ENCODE results near the gene SNTG2. TPM values are rescaled to one million over a fixed set of nuclear protein-coding genes. Genes with fewer than 3 reads are reported as not detected.
A peak's percentile ranks its signal among the peaks of the same experiment; 100 is the strongest.

SNTG2 gene
- total RNA-seq, 6 experiments from 2014 or later, result not detected

DNA sequence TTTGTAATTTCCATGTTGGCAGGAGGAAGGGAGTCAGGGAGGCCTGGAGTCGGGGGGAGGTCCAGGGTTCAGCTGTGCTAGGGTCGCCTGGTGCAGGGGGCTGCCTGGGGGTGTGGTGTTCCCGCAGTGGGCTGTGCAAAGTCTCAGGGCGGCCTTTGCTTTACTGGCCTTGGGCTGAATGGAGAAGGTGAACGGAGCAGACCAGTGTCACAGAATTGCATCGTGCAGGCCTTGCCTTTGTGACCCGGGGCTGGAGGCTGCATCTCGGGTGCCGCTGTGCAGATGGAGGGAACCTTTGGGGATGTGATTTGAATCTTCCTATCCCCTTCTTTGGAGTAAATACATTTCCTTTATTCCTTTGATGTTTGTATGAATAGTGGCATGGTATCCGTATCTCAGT lies 8.8 kb downstream of the SNTG2 start:
- Histone ChIP-seq H3K27me3 (no peaks in the 10 kb centered on the region), H3K9me3 (no peaks in the 10 kb centered on the region), H3K4me3 (no peak overlapping the region), H3K27ac (no peak overlapping the region), H3K4me1 (no peaks in the 10 kb centered on the region), H3K36me3 (no peaks in the 10 kb centered on the region)
- ATAC-seq, result no peak
- intact Hi-C loops (cut with DNase I), result no loop called here
- peak in 1 of 3 donors; percentile 31 for DNase-seq
- WGBS (ENCODE audit: insufficient coverage, low coverage, low lambda C conversion rate, missing lambda C conversion rate), result 55% methylated on average over 10 of the region's 10 CpGs
- TF ChIP-seq, protein P1, sequence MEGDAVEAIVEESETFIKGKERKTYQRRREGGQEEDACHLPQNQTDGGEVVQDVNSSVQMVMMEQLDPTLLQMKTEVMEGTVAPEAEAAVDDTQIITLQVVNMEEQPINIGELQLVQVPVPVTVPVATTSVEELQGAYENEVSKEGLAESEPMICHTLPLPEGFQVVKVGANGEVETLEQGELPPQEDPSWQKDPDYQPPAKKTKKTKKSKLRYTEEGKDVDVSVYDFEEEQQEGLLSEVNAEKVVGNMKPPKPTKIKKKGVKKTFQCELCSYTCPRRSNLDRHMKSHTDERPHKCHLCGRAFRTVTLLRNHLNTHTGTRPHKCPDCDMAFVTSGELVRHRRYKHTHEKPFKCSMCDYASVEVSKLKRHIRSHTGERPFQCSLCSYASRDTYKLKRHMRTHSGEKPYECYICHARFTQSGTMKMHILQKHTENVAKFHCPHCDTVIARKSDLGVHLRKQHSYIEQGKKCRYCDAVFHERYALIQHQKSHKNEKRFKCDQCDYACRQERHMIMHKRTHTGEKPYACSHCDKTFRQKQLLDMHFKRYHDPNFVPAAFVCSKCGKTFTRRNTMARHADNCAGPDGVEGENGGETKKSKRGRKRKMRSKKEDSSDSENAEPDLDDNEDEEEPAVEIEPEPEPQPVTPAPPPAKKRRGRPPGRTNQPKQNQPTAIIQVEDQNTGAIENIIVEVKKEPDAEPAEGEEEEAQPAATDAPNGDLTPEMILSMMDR (IDR thresholded peaks at IDR 0.05), result no peak
- no peak for TF ChIP-seq POLR2A (IDR thresholded peaks at IDR 0.05)

DNA sequence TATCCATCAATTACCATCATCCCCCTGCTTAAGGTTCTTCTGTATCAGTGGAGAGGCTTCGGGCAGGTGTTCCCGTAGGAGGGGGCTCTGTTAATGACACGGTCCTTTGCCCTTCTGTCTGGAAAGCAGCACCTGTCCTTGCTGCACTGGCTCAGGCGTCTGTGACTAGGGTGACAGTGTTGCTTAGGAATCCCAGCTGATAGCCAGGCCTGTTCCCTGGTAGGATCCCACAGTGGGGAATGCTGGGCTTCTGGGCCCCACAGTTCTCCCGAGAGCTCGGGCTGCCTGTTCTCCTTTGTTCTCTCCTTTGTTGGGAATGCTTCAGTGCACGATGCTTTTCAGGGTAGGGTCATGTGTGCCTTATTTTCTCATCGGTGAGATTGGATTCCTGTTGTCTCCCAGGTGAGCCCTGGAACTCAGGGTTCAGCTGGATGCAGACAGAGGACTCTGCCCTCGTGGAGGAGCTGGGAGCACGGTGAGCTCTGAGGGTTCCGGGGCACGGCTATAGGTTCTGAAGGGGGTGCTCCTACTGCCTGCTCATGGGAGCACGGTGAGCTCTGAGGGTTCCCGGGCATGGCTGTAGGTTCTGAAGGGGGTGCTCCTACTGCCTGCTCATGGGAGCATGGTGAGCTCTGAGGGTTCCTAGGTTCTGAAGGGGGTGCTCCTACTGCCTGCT lies 9.6 kb downstream of the SNTG2 start:
- no peak for TF ChIP-seq POLR2A (IDR thresholded peaks at IDR 0.05)
- TF ChIP-seq, protein P1 (IDR thresholded peaks at IDR 0.05), result no peak
- Histone ChIP-seq H3K4me3 (no peak overlapping the region), H3K4me1 (no peaks in the 10 kb centered on the region), H3K9me3 (no peaks in the 10 kb centered on the region), H3K36me3 (no peaks in the 10 kb centered on the region), H3K27ac (no peak overlapping the region), H3K27me3 (no peaks in the 10 kb centered on the region)
- intact Hi-C loops (cut with DNase I), result no loop called here
- DNase-seq, result no peak
- ATAC-seq, result no peak
- 73% methylated on average over 8 of the region's 14 CpGs for WGBS (ENCODE audit: insufficient coverage, low coverage, low lambda C conversion rate, missing lambda C conversion rate)

DNA sequence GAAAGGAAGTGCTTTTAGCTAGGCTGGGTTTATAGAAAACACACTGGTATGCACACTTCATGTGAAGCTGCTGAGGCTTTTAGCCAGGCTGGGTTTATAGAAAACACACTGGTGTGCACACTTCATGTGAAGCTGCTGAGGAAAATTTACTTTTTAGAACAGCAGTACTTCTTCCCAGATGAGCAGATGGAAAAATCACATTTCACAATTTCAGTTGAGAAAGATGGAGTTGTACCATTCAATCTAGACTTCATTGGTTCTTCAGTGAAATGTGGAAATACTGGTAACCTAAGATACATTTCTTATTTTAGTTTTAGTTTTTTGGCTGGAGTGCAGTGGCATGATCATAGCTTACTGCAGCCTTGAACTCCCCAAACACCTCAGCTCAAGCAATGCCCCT lies 11.1 kb downstream of the SNTG2 start:
- intact Hi-C loops (cut with DNase I), result no loop called here
- DNase-seq (no peak), ATAC-seq (no peak)
- no peaks in the 10 kb centered on the region for H3K4me1 ChIP-seq
- H3K27me3 ChIP-seq, result no peaks in the 10 kb centered on the region
- H3K36me3 ChIP-seq, result no peaks in the 10 kb centered on the region
- TF ChIP-seq, protein P1 (IDR thresholded peaks at IDR 0.05), result no peak
- TF ChIP-seq POLR2A (IDR thresholded peaks at IDR 0.05), result no peak
- no peak overlapping the region for H3K4me3 ChIP-seq
- no peaks in the 10 kb centered on the region for H3K9me3 ChIP-seq
- no peak overlapping the region for H3K27ac ChIP-seq

DNA sequence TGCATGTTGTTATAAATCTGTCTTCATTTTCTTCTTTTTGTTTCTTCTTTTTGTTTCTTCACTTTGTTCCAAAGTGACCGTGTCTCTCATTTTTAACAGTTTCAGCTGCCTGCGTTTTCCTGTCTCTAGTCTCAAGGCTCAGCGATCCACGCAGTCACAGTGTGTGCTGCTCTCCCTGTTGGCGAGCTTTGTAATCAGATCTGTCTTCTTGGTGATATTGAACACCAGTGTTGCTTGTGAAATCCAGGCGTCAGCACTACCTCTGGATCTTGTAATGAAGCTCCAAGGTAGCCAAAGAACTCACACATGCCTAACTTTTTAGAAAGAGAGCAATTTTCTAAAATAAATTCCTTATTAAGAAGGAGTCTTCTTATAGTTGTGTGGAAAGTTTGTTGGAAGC lies 13.2 kb downstream of the SNTG2 start:
- no peak overlapping the region for H3K4me3 ChIP-seq
- no peak overlapping the region for H3K27ac ChIP-seq
- H3K4me1 ChIP-seq, result no peaks in the 10 kb centered on the region
- WGBS (ENCODE audit: insufficient coverage, low coverage, low lambda C conversion rate, missing lambda C conversion rate), result 33% methylated on average over 6 of the region's 6 CpGs
- no peaks in the 10 kb centered on the region for H3K36me3 ChIP-seq
- DNase-seq, result no peak
- no peak for TF ChIP-seq POLR2A (IDR thresholded peaks at IDR 0.05)
- TF ChIP-seq, protein P1 (IDR thresholded peaks at IDR 0.05), result no peak
- ATAC-seq, result no peak
- no peaks in the 10 kb centered on the region for H3K9me3 ChIP-seq
- intact Hi-C loops (cut with DNase I), result no loop called here
- no peaks in the 10 kb centered on the region for H3K27me3 ChIP-seq

DNA sequence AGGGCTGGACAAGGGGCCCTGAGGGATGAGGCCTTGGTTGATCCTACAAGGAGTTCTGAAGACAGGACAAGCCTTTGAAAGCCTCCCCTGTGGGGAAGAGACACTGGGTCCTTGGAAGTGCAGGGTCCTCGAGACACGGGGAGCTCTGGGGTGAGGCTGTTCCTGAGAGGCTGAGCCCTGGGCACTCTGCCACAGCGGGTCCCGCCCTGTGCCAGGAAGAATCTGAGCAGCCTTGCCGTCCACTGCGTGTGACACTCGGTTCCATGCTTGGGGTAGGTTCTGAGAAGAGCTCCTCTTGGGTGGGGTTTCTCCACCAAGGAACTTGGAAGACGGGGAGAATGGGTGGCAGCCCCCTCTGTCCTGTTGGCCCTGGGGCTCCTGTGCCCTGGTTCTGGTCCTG lies 13.9 kb downstream of the SNTG2 start:
- TF ChIP-seq, protein P1 (IDR thresholded peaks at IDR 0.05), result no peak
- TF ChIP-seq POLR2A (IDR thresholded peaks at IDR 0.05), result no peak
- no peaks in the 10 kb centered on the region for H3K27me3 ChIP-seq
- no peaks in the 10 kb centered on the region for H3K36me3 ChIP-seq
- DNase-seq (no peak), ATAC-seq (peak in 1 of 4 donors; percentile 26)
- no CpG with 5 or more reads among the region's 8 CpGs for WGBS (ENCODE audit: insufficient coverage, low coverage, low lambda C conversion rate, missing lambda C conversion rate)
- no peaks in the 10 kb centered on the region for H3K4me1 ChIP-seq
- H3K4me3 ChIP-seq, result no peak overlapping the region
- intact Hi-C loops (cut with DNase I), result no loop called here
- H3K27ac ChIP-seq, result no peak overlapping the region
- H3K9me3 ChIP-seq, result no peaks in the 10 kb centered on the region
